Heart right ventricle (tissue), 16 donors: ENCODE measurements around the gene STRIP2. TPM values are rescaled to one million over a fixed set of nuclear protein-coding genes. Genes with fewer than 3 reads are reported as not detected.

Source experiments
- ATAC-seq, 8 donors: fragments of 200-7000 bp; cut with Tn5 transposase; one replicate each; pipeline ENCODE4 v1.9.1; 2020; ENCODE audit warnings: mild to moderate bottlenecking in 8 of 8, moderate library complexity in 8 of 8, moderate number of reproducible peaks in 1 of 8
- DNase-seq, 2 donors: peaks; one replicate each; pipeline ENCODE4 v3.0.0-alpha.2; 2020
- H3K27ac ChIP-seq, 10 donors: fragments of 200-600 bp; sonication (generic) in 2 of 10; one replicate each; pipeline versions ENCODE4 v1.5.0 to v1.8.0; 2020 to 2022; ENCODE audit warnings: mild to moderate bottlenecking in 3 of 10
- H3K27me3 ChIP-seq, 7 donors: fragments of 200-600 bp; one replicate each; pipeline ENCODE4 v1.8.0; 2021 to 2022; ENCODE audit warnings: mild to moderate bottlenecking in 2 of 7
- H3K36me3 ChIP-seq, 9 donors: fragments of 200-600 bp; sonication (generic) in 1 of 9; one replicate each; pipeline versions ENCODE4 v1.5.0 to v1.8.0; 2020 to 2022; ENCODE audit warnings: mild to moderate bottlenecking in 2 of 9
- H3K4me1 ChIP-seq, 9 donors: fragments of 200-600 bp; sonication (generic) in 1 of 9; one replicate each; pipeline versions ENCODE4 v1.5.0 to v1.8.0; 2020 to 2022; ENCODE audit warnings: mild to moderate bottlenecking in 4 of 9
- H3K4me3 ChIP-seq, 10 donors: fragments of 200-600 bp; sonication (generic) in 2 of 10; one replicate each; pipeline versions ENCODE4 v1.5.0 to v1.8.0; 2020 to 2022; ENCODE audit warnings: mild to moderate bottlenecking in 7 of 10, moderate library complexity in 2 of 10
- H3K9me3 ChIP-seq, 11 donors: fragments of 200-600 bp in 10 of 11; sonication (generic) in 2 of 11; one replicate each; pipeline versions ENCODE4 v1.5.0 to v1.8.0; 2013 to 2022; ENCODE audit warnings: mild to moderate bottlenecking in 2 of 11, control low read depth in 1 of 11, moderate library complexity in 1 of 11
- CTCF ChIP-seq, 9 donors: fragments of 200-600 bp; sonication (generic) in 2 of 9; IDR thresholded peaks; one replicate each; pipeline versions ENCODE4 v1.5.0 to v1.8.0; 2021 to 2022; ENCODE audit warnings: antibody characterized with exemption in 9 of 9, mild to moderate bottlenecking in 5 of 9, moderate library complexity in 1 of 9
- WGBS, 2 donors: extraction: QIAGEN DNeasy Blood & Tissue Kit; methylation state at CpG; one replicate each; pipeline ENCODE4 v1.1.7; 2013; ENCODE audit warnings: inconsistent platforms in 1 of 2; 5-methylcytosine and 5-hydroxymethylcytosine counted together
- intact Hi-C, 10 donors: fragments of 100-400 bp; cut with DNase I; formaldehyde crosslinking; loops; one replicate each; pipeline versions ENCODE4 v1.11.1 to v1.14.2; 2022
- polyA plus RNA-seq, 2 donors: library from polyadenylated mRNA; stranded (reverse); fragments of 200-250 nt; gene quantifications; one replicate each; pipeline ENCODE4 v1.2.3, GENCODE V29; 2013
- total RNA-seq, 10 donors: library from RNA; stranded (reverse); fragmentation: NEBNext Ultra II Directional in 3 of 10; extraction: Animal tissue kit (Norgen Biotek cat#: 25700) in 3 of 10; gene quantifications; one replicate each; pipeline versions ENCODE4 v1.2.1 to v1.2.4, GENCODE V29; 2021 to 2023
- donor health status: Arrhythmogenic right ventricular cardiomyopathy.
- donor health status: ischemic (EF 13 %, LVEDD 7.1; RV severe dilation, severe dysfunction).
- donor health status: healthy with polysubstance abuse.
- donor health status: DM: no; HTN: yes; CAD: no.
- donor health status: DM: no; HTN: no; CAD: no.
- donor health status: ischemic (EF 25% LVEDD 6.9; RV normal size, moderate dysfunction).
- donor health status: ischemic (EF 25% LVEDD 5.7; RV mildly dilated, moderate dysfunction).
- donor health status: healthy.
- donor health status: DM: yes; HTN: yes; CAD: no.
- donor health status: Ischemic cardiomyopathy.
- donor health status: ischemic (EF 35%, LVEDD 5.7; RV mildly dilated, moderate dysfunction).
- donor health status: nonischemic (EF 11% LVEDD 7.7; RV severe dilation, severe dysfunction).
- donor health status: DM: yes; HTN: yes; CAD: no.
- donor health status: PGD.
- donor health status: ischemic (EF 29% LVEDD 5.4; RV normal size, mild dysfunction).
- donor health status: nonischemic (EF 23%, LVEDD 6.1; RV moderate dilation, normal function).

Gene STRIP2
- total and polyA plus RNA-seq, 12 donors = 10.6 to 36.9 (median 20.8) TPM

- no peak overlapping the region for H3K4me3 ChIP-seq
- H3K4me1 ChIP-seq = peaks cover 5 to 16% (median 8%) of the 10 kb centered on the region in 9 donors
- no peak for DNase-seq
- 68 to 77% methylated on average over 6 of the region's 6 CpGs for WGBS, 2 donors
- intact Hi-C loops = loop anchor here in 5 of 10 donors (10.0 kb wide), 2 partner anchors 135 to 145 kb away; no protein-coding TSS in a partner anchor
- no peak overlapping the region for H3K27ac ChIP-seq
- no peak for TF ChIP-seq CTCF (IDR thresholded peaks at IDR 0.05)
- peaks cover 0 to 30% (median 9%) of the 10 kb centered on the region in 7 donors for H3K27me3 ChIP-seq
- no peaks in the 10 kb centered on the region for H3K36me3 ChIP-seq
- no peaks in the 10 kb centered on the region for H3K9me3 ChIP-seq
- no peak for ATAC-seq
Measured at GRCh38 chr7:129499999-129500398, 65.8 kb downstream of the STRIP2 start.

- Histone ChIP-seq H3K4me3 (peak within 1 kb of the TSS; percentile 28 to 63 (median 56)), H3K36me3 (no peaks in the 10 kb centered on the region), H3K4me1 (peaks cover 5 to 12% (median 8%) of the 10 kb centered on the region in 9 donors), H3K27me3 (peaks cover 0 to 30% (median 9%) of the 10 kb centered on the region in 7 donors), H3K9me3 (no peaks in the 10 kb centered on the region), H3K27ac (no peak within 1 kb of the TSS)
- DNase-seq = peak; percentile 59 to 74
- WGBS, 2 donors = 7 to 8% methylated on average over 78 to 89 of the region's 89 CpGs
- intact Hi-C loops = loop anchor here in 3 of 10 donors (10.0 kb wide), 2 partner anchors 133 to 143 kb away; no protein-coding TSS in a partner anchor
- peak; percentile 81 to 93 (median 88) for ATAC-seq
- TF ChIP-seq CTCF (IDR thresholded peaks at IDR 0.05) = no peak
Measured at GRCh38 chr7:129501760-129502707, 67.8 kb downstream of the STRIP2 start, which contains the start of gene SMKR1. SMKR1 (plus strand) TSS chr7:129502531; CDS start chr7:129502825, 294 bp downstream.

GRCh38 chr7:129502708-129503685 lies 68.8 kb downstream of the STRIP2 start:
- Histone ChIP-seq H3K4me1 (peaks cover 5 to 12% (median 8%) of the 10 kb centered on the region in 9 donors), H3K36me3 (no peaks in the 10 kb centered on the region), H3K4me3 (peak overlapping the region; percentile 28 to 63 (median 56)), H3K27me3 (peaks cover 0 to 30% (median 9%) of the 10 kb centered on the region in 7 donors), H3K9me3 (no peaks in the 10 kb centered on the region), H3K27ac (no peak overlapping the region)
- intact Hi-C loops = loop anchor here in 3 of 10 donors (10.0 kb wide), 2 partner anchors 132 to 142 kb away; no protein-coding TSS in a partner anchor
- no peak for DNase-seq
- 12% methylated on average over 57 to 58 of the region's 58 CpGs for WGBS, 2 donors
- TF ChIP-seq CTCF (IDR thresholded peaks at IDR 0.05) = peak in 4 of 9 donors; percentile 5 to 22 (median 12)
- ATAC-seq = peak in 4 of 8 donors; percentile 21 to 55 (median 30)
